HG03575 (cell line): ENCODE results near the gene SLC16A12.

Source experiments
- ATAC-seq: cut with Tn5 transposase; IDR thresholded peaks from one replicate; pipeline ENCODE4 v1.9.1; 2021; ENCODE audit not compliant: unreplicated experiment, insufficient number of reproducible peaks, low FRiP score; ENCODE audit errors: extremely low read depth

The SLC16A12 gene

DNA sequence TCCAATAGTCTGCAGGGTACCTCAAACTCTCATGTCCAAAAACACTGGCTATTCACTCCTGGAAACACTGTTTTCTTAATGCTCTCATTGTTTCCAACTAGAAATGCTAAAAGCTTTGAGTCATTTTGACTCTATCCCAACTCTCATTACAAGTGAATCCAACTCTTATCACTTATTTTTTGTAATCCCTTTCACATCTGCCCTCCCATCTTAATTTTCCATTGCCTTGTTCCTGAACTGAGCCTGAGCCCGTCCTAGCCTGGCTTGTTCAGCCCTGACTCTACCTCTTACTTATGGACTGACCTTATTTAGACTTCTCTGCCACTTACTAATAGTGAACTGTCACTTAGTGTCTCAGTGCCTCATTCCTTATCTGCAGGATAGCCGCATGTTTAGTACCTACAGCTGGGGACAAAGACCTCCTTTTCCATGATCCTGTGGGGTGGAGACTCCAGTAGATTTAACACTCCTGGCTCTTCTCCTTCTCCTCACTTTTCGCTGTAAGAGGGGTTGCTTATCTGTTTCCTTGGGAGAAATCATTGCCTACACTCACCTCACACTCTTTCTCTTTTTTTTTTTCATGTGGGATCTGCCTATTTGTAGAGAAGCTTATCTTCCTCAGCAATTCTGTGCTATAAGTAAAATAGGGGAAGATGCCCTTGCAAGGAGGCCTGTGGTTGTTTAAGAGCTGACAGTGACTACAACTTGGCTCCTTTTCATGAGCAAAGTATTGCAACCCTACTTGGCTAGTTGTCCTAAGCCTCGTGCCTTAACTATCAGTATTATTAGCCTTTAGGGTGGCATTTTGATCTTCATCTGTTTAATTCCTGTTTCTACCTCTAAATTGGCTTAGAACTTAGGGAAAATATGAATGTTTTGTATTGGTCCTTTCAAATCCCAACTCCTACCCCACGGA lies 56.4 kb downstream of the SLC16A12 start:
- no peak for ATAC-seq

DNA sequence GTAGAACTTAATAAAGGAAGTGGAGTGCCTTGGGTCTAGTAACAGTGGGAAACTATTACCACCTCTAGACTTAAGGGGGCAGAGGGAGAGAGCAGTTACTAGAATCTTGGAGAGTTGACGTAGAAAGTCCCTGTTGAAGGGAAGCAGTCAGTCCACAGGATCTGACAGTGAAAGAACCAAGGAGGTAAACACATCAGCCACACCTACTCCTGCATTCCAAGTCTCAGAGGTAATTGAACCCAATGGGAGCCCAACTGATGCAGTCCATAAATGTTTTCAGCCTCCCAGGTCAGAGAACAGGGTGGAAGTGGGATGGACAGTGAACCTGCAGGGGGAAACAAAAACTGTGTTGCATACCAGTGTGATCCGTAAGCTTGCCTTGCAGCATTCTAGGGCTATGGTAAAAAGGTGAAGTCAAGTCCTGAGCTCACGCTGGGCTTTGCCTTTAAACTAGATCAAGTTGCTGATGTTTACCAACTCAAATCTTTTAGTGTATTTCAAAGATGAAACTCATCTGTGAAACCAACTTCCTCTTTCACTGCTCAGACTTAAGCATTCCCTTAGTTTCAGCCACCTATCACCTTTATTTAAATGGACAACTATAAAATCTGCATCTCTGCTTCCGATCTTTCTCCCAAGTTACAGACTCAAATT lies 57.2 kb downstream of the SLC16A12 start:
- ATAC-seq, result no peak

DNA sequence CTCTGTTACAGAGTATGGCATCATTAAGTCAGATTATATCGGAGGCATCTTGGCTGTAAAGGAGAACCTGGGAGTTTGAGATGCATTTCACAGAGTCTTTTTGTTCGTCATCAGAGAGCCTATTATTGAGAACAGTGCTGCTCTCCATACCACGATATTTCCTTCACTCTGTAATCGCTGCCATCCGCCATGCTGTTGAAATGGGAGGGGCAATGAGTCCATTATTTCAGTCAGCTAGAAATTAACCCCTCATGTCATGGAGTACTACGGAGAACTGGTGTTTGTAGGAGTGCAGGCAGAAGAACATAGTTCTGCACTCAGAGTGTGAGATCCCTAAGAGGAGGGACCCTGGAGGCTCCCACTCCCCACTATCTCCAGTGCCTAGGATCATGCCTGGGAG lies 59.2 kb downstream of the SLC16A12 start:
- ATAC-seq, result no peak

DNA sequence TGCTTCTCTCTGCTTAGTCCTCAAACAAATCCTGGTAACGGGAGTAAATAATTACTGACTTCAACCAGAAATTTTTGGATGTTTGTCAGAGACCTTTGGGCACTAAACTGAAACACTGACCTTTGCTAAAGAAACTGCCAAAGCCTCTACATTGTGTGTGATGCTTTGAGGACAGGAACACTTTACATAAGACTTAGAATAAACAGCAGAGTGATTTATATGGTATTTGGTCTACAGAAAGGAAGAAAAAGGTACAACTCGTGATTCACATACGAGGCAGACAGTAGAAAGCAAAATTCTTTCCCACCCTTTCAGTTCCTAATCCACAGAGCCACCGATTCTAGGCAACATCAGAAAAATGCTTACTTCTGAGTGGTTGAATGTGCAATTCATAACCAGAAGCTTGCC lies 59.8 kb downstream of the SLC16A12 start:
- no peak for ATAC-seq

DNA sequence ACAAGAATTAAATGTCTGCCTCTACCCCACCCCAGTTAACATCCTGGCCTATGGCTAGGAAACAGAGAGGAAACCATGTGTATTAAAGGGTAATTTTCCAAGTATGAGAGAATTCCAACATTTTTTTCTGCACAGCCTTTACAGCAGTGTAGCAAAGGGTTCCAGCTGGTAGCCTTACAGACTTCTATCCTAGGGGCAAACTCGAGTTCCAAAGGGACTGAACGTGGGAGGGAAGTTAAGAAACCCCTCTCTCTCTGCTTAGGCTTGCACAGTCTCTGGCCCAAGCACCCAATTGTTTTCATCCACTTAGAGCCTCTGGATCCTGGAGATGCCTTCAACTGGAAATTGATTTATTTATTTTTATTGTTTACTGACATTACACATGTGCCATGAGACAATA lies 60.3 kb downstream of the SLC16A12 start:
- ATAC-seq, result no peak

DNA sequence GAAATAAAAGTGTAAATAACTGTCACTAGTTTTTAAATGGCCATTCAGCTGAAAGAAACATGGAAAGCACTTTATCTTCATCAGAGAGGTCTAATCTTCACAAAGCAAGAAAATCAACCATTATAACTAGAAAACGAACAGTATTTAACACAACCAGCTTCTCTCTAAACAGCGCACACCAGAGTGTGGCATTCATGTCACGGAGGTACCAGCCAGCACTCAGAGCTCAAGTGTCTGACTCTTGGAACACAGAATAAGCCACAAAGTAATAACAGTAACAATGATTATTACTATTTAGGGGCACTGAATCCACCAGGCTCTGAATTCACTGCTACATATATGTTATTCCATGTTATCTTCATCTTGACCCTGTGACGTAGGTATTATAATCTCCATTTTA lies 60.9 kb downstream of the SLC16A12 start:
- no peak for ATAC-seq

DNA sequence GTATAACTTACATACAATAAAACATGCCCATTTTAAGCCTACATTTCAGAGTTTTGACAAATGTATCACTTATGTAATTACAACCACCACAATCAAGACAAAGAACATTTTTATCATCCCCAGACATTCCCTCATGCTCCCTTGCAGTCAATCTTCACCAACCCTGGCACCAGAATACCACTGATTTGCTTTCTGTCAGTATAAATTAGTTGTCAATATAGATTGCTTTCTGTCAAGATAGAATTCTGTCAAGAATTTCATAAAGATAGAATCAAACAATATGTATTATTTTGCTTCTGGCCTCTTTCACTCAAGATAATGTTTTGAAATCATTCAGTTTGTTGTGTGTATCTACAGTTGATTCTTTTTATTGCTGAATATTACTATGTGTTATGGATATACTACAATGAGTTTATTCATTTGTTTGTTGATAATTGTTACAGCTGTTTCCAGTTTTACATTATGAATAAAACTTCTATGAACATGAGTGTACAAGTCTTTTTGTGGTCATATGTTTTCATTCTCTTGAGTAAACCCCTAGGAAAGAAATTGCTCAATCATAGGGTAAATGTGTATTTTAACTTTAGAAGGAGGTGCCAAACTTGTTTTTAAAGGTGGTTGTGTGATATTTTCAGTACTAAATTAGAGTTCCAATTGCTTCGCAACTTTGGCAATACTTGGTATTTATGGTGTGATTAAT lies 64.1 kb downstream of the SLC16A12 start:
- ATAC-seq, result no peak

DNA sequence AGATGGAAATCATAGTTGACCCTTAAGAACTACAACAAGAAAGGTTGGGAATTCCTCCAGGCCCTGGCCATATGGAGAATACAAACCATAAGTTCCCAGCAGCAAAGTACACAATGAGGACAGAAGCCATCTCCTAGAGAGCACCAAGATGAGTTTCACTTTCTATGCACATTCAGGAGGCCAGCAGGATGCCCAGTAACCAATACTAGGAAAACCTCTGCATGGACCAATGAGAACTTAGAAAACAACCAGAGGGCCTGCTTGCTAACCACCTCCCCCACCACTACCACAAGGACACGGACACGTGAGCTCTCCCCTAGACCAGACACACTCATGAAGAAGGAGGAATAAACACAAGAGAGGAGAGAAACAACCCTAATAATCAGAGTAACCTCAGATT lies 64.8 kb downstream of the SLC16A12 start:
- ATAC-seq, result no peak

DNA sequence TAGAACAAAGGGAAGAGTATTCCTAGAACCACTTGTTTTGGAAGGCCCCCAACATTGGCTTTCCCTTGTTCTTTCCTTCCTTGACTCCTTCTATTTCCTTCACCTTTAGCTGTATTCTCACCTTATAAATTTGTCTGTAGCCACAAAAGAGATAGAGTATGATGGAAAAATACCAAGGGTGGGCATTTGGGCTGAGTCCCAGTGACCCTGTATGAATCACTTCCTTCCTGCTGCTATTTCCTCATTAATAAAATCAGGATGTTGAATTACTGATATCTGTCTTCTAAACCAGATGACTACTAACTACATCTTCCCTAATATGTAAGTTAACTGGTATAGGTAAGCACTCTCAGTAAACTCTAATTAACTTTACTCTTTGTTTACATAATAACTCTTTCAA lies 65.9 kb downstream of the SLC16A12 start:
- no peak for ATAC-seq

DNA sequence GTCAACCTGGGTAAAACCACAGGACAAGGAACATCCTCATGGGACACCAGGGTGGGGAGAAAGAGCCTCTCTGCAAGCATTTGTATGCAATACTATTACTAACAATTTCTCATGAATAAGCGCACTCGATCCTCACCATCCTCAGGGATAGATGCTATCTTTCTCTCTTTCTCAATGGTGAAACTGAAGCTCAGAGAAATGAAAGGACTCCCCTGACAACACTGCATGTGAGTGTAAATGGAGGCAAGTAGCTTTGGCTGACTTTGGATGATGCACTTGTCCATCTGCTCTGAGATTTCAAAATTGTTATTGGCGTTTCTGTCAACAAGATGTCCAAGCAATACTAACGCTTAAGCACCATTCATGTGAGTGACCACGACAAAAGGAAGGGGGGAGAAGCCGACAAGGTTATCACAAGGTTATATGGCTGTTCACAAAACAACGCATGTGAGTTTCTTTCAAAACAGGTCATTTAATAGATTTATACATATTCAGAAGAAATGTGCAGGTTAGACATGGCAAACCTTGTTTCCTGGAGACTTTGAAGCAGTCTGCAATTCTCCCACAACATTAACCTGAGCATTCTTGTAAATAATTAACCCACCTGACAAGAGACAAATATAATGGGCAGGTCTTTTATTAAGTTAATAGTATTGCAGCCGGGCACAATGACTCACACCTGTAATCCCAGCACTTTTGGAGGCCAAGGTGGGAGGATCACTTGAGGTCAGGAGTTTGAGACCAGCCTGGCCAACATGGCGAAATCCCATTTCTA lies 67.0 kb downstream of the SLC16A12 start:
- no peak for ATAC-seq

DNA sequence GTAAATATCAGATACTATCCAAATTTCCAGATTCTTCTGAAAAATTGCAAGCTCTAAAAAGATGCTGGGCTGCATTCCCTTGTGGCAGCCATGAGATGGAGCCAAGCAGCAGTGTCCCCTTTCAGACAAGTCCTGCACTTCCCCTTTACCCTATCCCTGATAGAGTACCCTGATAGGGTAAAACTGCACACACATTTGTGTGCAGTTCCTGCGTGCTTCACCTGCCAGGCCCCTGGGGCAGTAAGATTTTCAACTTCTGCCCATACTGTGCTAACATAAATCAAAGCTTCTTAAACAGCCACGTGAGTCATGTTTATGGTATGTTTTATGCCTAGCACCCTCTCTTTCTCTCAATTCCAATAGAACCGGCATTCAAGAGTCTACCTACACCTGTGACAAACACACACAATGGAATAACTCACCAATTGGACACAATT lies 68.8 kb downstream of the SLC16A12 start:
- no peak for ATAC-seq

DNA sequence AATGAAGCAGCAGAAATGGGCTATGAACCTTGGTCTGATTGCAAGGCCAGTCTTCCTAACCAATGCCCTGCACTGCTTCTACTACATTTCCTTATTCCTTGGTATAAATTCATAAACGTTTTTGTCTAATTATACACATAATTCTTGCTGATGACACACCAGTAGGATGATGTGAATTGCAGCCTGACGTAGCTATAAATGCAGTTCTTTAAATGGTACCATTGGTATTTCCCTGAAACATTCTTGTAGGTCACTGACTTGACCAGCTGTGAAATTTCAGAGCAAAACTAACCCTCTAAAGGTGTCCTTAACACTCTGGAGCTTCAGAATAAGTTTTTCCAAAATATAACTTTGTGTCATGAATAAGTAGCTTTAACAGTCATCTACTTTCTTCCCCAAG lies 70.2 kb downstream of the SLC16A12 start:
- ATAC-seq, result no peak

DNA sequence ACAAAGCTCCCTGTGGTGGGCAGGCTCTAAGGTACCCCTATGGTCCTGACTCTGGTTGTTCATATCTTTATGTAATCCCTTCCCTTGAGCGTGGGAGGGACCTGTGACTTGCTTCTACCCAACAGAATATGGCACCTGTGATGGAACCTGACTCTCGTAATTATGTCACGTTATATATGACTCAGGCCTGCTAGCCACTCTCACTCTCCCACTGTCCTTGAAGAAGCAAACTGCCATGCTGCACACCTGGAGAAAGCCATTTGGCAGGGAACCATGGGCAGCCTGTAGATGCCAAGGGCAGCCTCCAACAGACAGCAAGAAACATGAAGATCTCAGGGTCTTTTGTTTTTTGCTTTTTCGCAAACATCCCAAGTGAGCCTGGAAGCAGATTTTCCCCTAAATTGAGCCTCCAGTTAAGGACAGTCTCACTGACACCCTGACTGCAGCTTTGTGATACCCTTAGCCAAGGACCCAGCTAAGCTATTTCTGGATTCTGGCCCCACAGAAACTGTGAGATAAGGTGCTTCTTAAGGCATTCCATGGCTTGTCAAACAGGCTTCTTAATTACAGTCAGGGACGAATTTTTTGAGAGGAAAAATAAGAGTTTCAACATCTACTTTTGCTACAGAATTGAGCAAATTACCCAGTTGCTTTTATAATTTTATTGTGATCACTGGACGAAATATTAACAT lies 71.4 kb downstream of the SLC16A12 start:
- ATAC-seq, result no peak

DNA sequence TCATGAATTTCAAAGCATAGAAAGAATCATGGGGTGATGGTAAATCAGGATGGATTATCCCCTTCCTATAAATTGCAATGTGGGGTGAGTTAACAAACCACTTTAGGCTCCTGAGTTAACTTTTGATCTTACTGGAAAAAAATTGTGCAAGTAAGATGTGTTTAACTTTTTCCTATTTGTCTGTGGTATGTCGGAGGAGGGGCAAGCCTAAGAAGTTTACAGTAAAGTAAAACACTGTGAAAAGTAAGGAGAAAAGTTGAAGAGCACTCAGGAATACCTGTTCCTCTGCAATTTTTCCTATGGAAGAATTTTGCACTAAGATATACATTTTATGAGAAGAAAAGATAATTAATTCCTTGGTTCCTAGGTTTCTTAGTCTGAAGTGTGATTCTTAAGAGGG lies 76.6 kb downstream of the SLC16A12 start:
- no peak for ATAC-seq

DNA sequence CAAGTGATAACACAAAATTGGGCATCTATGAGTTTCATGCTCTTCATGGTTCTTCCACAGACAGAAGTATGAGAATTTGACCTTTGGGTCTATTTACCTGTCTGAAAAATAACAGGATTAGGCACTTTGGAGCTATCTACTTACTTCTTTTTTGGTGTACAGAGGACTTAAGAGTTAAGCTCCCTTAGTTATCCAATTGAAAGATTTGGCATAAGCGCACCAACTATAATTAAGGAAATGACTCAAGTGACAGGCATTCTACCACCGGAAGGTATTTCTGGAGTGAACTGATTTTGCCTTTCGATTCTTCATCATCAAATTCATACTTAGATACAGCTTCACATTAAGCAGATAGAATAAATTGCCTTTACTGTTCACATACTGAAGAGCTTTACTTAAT lies 77.1 kb downstream of the SLC16A12 start:
- ATAC-seq, result no peak

DNA sequence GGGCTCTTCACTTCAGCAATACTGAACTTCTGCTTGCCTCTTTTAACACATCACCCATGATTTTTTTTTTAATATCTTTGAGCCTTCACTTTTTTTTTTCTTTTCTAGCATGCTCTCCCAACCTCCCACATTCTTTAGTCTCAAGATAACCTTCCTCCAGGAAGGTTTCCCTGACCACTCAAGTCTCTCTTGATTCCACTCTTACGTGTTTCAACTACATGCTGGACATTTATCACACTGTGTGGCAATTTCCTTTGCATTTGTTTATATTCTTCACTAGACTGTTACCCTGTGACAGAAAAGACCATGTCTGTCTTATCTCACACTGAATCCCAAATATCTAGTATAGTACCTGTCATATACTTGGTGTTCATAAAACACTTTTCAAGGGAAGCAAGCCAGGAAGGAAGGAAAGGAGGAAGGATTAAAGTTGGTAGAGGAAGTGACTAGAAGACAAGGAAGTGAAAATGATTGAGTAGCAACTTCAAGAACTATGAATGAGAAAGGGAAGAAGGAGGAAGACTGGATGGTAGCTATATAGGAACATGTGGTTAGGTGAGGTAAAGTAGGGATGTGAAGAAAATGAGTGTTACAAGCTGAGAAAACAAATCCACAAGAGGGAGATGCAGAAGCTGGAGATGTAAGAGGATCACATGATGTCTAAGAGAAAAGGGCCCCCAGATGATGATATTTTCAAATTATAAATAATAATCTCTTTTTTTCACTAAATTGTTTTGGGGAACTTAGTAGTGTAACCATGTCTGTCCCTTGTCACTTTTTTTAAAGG lies 80.6 kb downstream of the SLC16A12 start:
- no peak for ATAC-seq

DNA sequence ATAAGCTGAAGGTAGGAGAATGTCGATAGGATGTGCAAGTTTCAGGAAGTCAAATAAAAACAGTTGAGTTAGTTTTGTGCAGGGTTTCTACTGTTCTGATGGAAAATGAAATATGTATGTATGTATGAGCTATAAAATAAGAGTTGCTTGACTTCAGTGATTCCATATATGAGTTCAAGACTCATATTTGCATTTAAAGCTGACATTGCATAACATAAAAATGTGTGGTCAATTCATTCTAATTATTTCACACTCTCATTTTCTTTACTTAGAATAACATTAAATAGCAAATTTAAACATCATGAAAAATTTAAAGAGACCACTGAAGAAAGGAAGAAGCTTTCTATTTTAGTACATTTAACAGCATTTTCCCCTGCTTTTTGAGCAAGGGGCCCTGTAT lies 83.2 kb downstream of the SLC16A12 start:
- no peak for ATAC-seq

DNA sequence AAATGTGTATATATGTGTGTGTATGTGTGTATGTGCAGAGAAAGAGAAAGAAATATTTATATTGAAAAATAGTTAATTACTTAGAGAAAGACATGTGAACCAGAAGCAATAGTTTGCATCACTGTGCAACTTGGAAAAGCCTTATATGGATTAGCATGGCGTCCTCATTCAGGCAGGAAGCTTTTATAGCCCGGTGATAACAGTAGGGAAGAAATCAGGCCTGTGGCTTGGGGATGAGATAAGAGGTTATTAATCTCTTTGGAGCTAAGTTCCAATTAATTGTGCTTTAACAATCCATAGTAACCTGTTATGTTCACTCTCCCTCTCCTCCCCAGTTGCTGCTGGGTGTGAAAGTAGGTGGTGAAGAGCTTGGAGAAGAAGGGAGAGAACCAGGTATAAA lies 84.5 kb downstream of the SLC16A12 start:
- no peak for ATAC-seq
